GM21619 (cell line): Measurements from ENCODE around the gene FBXO4.
"Not testable (repeated sequence)": the region's sequence is repeated elsewhere in the genome, so short reads cannot be mapped to it uniquely, and the experiment has no call there.

ENCODE experiments used
- ATAC-seq: cut with Tn5 transposase; IDR thresholded peaks from one replicate; pipeline ENCODE4 v1.9.1; 2021; ENCODE audit not compliant: unreplicated experiment

FBXO4 gene

DNA sequence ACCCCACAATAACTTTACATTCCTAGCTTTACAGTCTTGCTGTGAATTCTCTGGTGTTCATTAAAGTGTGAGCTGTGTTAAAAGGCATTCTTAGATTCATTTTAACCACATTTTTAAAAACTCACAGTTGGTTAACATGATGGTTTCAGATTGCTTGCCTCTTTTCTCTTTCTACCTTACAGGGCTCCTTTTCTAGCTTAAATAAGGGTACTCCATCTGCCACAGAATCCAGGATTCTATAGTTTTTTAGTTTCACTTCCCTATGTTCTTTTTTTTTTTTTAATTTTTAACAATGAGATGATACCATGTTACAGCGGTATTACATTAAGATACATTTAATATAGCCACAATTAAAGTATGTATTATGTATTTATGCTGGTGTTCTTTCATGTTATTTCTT lies 3.9 kb upstream of the FBXO4 start:
- ATAC-seq, result no peak

DNA sequence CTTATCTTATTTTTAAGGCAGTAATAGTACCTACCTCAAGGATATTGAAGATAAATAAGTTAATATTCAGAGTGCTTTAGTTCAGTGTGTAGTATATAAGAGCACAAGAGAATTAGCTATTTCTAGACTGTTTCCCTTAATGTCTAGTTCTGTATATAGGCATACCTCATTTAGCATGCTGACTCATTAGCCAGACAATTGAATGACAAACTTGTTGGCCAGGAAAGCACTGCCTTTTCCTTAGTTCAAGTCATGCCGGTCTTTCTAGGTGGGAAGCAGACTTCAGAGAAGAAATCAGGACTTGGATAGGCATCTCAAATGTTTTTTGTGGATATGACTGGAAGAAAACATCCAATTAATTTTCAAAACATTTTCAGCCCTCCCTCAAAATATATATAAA lies 3.2 kb upstream of the FBXO4 start:
- no peak for ATAC-seq

DNA sequence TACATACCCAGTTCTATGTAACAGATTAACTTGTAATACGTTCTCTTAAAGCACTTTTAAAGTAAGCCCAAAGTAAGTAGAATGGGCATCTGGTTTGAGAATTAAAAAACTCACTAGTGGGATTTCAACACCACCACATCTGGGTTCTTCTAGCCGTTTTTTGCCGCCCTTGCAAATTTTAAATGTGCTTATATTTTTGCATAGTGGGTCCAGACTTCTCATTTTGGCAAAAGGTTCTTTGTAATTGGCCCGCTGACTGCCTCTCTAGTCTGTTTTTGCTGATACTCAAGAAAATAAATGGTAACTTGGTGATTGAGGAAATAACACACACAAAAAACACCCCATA lies 582 bp upstream of the FBXO4 start:
- ATAC-seq, result no peak

DNA sequence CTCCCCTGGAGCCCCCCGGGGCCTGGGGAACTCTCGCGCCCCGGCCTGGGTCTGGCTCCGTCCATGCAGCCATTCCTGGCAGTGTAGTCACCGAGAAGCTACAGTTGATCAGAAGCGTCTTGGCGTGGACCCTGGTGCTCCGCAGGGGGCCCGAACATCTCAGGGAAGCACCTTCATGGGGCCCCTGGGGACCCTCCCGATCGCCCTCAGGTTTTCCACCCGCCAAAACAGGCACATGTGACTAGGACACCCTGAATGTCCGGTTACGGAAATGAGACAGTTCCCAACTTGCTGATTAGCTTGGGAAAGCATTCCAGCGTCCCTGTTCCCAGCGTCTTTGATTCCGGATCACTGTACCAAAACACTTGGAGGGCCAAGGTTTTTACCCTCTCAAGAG lies 472 bp downstream of the FBXO4 start:
- ATAC-seq, result peak; percentile 20

DNA sequence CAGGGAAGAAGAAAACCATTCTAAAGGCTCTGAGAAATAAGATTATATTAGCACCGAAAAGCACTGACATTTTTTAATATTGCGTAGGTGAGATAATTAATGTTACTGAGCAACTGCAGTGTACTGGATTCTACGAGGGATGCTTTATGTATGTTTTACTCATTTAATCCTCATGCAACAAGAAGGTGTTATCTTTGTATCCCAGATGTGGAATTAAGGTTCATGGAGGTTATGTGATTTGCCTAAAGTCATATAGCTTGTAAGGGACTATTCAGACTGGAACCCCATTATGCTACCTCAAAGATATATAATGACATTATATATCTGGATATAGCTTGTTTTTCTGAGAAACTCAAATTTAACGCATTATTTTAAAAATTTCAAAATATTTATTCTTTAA lies 2.5 kb downstream of the FBXO4 start:
- no peak for ATAC-seq

DNA sequence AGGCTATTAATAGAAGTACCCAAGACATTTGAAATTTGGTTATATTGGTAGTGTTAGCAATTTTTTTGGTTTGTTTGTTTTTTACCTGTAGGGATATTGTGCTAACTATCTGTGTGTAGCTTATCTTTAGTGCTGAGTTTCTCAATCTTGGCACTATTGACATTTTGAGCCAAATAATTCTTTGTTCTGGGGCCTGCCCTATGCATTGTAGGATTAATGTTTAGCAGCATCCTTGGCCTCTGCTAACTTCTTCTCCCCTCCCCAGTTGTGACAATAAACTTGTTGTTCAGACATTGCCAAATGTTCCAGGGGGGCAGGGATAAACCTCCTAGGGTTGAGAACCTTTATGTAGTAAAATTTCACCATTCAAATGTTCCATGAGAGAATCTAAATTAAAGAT lies 4.0 kb downstream of the FBXO4 start:
- no peak for ATAC-seq

DNA sequence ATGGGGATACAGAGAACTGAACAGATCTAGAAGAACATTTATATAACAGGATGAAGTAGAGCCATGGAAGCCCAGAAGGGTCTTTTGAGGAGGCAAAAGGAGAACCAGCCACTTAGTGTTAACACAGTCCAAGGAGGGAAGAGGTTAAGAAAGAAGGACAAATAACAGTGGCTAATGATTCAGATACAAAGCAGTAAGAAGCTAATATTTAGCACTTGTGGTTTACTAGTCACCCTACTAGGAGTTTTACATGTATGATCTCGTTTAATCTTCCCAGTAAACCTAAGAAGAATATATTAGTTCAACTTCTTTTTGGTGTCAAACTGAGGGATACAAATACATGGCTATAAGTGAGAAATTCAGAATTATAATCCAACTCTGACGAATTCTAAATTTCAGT lies 7.7 kb downstream of the FBXO4 start:
- ATAC-seq, result no peak

DNA sequence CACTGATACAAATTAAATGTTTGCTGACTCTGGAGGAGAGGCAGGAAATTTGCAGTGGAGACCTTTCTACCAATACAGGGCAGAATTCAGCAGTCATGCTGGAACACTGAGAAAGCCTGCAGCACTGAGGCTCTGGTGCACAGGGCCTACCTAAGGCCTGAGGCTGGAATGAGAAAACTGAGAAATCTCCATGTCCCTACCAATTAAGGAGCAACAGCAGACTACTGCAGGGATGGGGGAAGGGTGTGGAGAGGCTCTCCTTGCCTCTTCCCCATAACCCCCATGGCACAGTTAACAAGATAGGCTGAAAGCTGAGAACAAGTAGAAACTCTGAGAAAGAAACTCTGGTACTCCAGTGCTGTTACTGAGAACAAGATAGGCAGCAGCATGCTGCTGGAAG lies 10.5 kb downstream of the FBXO4 start:
- ATAC-seq, result no peak

DNA sequence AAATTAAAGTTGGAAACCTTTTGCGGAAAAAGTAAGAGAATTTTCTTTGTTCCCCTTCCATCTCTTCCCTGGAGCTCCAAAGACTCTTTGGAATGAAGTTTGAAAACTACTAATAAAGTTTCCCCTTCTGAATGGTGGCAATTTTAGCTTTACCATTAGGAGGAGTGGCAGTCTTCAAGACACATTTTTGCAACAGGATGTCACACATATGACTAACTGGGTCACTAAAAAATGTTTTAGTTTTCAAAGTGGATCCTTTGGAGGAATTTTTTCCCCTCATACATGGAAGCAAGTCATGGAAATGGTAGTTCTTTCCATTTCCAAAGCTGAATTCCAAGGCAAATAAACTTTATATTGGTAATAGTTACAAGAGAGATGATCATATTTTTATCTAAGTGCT lies 15.6 kb downstream of the FBXO4 start:
- ATAC-seq, result no peak

DNA sequence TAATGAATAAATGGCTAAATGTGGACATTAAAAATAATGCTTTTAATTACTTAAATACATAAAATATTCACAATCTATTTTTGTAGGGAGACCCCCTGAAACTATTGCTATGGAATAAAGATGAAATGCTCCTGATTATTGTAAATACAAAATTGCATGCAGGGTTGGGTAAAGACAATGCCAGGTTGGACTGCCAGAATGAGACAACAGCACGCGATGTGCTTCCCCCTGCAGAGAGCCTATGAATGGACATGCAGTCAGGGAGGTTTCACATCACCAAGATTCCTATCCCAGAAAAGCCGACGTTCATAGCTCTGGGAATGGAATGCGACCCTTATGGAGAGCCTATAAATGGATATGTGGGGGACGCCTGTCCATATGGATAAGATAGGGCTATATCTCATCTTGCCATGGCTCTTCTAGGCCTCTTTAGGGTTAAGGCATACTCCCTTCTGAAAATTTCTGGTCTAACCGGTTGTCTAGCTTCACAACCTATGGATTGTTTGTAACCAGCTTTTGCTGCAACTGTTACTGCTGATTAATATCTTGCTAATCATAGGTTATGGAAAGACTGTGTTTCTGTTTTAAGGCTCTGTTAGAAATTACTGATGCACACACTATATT lies 20.4 kb downstream of the FBXO4 start:
- ATAC-seq, result not testable (repeated sequence)

DNA sequence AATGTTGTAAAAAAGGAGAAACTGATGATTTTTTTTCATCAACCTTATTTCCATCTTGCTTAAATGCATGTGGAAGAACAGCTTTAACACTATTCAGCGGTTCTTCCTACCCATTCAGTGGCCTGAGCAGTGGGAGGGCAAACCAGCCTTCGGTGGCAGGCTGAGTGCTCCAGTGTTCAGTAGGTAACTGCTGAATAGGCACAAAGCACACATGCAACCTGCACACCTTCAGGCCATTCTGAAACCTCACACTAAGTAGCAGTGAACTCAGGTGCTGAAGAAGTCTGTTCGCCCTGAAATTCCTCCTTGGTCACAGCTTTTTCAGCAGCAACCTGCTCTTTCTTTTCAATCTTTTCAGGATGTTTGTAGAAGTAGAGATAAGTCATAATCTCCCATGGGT lies 26.1 kb downstream of the FBXO4 start:
- no peak for ATAC-seq

DNA sequence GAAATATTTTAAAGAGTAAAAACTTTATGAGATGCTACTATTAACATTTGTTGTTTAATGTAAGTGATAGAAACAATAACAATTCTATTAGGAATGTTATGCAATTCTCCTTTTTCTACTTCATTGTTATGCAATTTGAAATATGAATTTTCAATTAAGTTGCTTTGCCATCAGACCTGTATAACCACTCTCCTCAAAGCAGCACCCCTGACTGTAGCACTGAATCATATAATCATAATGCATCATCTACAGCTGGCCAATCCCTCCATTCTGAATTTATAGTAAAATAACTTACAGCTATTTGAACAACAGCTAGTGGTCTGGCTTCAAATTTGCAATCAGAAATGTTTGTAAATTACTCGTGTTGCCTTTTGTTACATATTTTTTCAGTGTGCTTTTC lies 29.2 kb downstream of the FBXO4 start:
- no peak for ATAC-seq

DNA sequence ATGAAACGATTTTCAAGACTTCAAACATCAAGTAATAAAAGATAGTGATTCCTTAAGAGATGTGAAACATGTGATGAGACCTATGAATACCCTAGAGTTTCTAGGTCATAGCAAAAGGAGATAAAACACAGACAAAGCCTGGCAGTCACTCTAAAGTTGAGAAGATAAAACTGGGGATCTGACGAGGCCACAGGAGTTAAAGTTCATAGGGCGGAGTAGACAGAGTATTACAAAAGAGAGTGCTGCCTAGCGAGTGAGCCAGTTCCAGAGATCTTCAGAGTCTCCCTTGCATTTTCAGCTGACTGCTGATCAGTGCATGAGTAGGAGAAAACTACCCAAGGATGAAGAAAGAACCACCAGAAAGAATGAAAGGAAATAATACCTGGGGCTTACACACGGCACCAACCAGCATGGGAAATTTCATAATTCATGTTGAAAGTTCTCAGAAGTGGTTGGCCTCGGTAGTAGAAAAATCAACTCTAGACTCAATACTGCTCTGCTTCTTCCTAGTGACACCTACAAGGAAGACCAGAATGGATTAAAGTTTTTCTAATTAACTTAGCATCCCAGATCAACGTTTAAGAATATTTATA lies 30.4 kb downstream of the FBXO4 start:
- no peak for ATAC-seq

DNA sequence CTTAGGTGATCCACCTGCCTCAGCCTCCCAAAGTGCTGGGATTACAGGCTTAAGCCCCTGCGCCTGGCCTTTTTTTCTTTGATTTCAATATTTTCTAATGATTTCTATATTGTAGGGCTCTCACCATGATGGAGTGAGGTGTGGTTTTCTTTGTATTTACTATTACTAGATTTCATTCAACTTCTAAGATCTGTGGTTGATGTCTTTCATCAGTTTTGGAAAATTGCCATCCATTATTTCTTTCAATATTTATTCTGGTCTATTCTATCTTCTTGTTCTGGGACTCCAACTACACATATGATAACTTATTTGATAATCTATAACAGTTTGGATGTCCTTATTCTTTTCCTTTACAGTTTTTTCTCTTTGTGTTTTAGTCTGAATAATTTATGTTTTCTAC lies 31.9 kb downstream of the FBXO4 start:
- ATAC-seq, result no peak

DNA sequence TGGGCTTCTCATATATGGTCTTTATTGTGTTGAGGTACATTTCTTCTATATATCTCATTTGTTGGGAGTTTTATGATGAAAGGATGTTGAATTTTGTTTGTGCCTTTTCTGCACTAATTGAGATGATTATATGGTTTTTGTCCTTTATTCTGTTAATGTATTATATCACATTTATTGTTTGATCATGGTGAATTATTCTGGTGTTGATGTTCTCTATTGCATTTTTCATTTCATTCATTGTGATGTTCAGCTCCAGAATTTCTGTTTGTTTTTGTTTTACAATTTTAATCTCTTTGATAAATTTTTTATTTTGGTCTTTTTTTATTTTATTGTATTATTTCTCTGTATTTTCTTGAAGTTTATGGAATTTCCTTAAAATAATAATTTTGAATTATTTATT lies 35.4 kb downstream of the FBXO4 start:
- ATAC-seq, result no peak

DNA sequence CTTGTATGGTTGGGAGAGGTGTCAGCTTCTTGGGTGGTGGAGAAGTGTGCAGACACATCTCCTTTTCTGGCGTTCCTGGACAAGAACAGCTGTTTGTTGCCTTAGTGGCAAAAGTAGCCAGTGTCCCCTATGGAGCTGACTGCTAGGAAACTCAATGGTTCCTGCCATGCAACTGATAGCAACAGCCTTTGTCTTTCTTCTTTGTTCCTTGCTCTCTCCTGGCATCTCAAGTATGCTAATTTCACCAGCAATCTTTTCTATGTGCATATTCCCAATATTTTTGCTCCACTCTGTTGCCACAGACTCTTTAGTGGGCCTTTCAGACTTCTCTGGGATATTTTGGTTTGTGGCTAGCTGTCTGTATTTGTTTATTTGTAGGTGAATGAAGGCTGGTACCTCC lies 36.7 kb downstream of the FBXO4 start:
- no peak for ATAC-seq

DNA sequence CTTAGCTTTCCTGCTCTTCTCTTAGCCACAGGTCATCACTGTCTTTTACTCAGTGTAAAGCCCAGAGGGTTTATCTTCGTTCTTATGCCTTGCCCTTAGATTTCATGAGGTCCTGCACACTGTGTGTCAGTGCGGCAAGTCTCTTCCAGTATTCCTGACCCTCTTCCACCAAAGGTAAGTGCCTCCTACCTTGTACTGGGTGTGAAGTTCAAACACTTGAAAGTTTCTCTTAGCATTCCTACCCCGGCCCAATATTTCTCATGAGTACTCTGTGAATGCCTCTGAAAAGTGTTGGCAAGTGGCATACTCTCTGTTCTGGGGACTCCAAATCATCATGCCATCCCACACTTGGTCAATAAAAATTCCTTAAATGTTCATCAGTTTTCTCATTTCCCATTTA lies 37.4 kb downstream of the FBXO4 start:
- ATAC-seq, result no peak

DNA sequence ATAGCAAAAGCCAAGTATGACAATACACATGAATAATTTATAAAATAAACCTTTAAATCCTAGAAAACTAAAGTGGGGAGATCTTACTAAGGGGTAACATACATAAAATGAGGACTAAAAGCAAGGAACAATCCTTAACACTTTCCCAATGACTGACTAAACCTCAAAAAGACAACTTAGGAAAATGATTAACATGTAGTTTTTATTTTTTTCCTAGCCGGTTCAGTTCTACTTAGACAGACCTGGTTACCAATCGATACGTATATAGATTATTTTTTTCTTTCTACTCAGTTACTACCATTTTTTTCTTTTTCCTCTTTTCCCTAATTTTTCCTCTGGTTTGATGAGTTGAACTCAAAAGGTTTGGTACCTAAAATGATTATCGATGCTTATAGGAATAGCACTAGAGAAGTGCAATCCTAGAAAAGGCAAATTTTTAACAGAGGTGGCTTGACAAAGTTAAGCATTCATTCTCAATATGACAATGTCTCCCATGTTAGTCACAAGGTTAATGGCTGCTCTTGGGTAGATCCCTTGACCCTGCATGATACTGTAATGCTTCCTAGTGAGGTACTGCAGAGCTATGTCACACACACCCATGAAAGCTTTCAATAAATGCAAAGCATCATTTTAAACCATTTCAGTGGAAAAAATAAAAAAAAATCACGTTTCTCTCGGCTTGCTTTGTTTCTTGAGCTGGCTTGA lies 41.5 kb downstream of the FBXO4 start:
- ATAC-seq, result peak; percentile 77

DNA sequence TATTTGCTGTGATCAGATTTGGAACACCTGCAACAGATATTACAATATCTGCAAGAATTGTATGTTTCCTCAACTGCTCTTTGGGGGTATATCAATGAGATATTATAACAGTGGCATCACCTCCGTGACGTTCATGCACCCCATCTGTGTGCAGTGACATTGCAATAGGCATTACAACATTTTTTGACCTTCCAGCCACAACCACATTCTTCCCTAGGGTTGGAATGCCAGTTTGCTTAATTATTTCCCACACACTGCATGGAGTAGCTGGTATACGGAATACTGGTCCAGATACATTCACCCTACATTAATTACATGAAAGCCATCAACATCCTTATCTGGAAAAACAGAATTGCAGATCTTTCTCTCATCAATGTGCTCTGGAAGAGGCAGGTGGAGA lies 42.3 kb downstream of the FBXO4 start:
- no peak for ATAC-seq

DNA sequence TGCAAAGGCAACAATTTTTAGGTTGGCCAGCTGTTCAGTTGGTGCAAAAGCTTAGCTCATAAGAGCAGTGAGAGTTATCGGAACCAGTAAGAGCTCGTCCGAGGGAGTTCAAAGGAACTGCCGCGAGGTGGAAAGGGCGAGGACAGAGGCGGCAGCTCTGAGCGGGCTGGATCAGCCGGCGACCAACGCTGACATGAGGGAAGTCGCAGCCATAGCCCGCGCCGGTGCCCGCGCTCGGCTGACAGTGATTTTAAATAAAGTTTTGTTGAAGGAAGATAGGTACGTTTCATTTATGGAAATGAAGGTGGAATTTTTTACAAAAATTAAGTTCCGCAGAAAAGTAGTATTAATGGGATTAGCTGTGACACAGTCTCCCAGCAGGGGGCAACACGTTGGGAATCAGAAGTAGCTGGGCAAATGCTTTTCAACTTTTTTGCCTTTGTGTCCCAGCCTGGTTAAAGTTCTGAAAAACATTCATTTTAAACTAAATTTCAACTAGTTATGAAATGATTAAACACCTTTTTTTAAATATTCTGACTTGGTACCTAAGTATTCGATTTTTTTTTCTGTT lies 43.2 kb downstream of the FBXO4 start:
- no peak for ATAC-seq

DNA sequence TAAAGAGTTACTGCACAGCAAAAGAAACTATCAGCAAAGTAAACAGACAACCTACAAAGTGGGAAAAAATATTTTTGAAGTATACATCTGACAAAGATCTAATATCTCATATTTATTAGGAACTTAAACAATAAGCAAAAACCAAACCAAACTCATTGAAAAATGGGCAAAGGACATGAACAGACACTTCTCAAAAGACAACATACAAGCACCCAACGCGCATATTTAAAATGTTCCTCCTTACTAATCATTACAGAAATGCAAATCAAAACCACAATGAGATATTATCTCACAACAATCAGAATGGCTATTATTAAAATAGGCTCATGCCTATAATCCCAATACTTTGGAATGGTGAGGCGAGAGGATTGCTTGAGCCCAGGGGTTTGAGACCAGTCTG lies 48.0 kb downstream of the FBXO4 start:
- ATAC-seq, result no peak

DNA sequence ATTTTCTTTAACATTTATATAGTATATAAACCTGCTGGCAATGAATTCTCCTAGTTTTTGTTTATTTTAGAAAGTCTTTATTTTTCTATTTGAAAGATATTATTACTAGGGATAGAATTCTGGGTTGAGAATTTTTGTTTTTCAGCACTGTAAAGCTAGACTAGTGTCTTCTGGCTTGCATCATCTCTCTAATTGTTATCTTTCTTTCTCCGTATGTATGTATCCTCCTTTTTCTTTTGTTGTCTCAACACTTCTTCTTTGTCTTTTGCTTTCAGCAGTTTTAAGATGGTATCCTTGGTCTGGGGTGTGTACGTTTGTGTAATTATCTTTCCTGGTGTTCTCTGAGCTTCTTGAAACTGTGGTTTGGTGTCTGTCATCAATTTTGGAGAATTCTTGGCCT lies 48.8 kb downstream of the FBXO4 start:
- ATAC-seq, result no peak

DNA sequence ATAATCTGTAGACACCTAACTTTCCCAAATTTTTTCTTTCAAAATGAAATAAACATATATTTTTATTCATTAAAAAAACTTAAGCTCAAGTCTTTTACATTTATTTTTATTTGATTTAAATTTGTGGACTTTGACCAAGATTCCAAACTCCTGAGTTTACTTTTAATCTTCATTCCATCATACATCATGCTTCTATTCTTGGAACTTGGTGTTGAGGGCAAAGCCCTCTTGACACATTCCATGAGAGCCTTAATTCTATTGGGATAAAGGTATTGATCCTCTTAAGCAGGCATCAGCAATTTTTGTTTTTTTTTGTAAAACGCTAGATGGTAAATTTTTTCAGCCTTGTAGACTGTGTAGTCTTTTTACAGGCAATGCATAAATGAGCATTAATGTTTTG lies 53.6 kb downstream of the FBXO4 start:
- no peak for ATAC-seq
